GM18907 (cell line): ENCODE data around the gene FARS2.
"Not testable (repeated sequence)": the region's sequence is repeated elsewhere in the genome, so short reads cannot be mapped to it uniquely, and the experiment has no call there.

Source experiments
- ATAC-seq: cut with Tn5 transposase; IDR thresholded peaks from one replicate; pipeline ENCODE4 v1.9.1; 2021; ENCODE audit warnings: mild to moderate bottlenecking, moderate library complexity; ENCODE audit not compliant: unreplicated experiment

Gene FARS2

GRCh38 chr6:5563086-5563485 lies 301.8 kb downstream of the FARS2 start:
- ATAC-seq = no peak

DNA sequence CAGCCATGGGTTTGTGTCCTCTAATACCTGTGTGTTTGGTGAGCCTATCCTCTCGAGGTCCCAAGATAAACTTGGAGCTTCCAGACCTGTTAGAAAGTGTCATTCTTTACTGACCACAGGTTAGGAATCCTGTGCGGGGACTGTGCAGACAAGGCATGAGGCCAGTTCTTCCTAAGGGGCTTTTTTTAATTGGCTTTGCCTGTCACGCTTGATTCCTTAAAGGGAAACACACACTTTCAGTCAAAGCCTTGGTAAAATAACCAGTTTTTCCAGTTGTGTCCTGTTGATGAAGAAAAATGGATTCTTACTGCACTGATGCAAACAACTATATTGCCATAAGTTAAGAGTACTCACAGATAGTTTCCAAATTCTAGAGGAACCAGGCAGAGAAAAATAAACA lies 303.4 kb downstream of the FARS2 start:
- not testable (repeated sequence) for ATAC-seq

- ATAC-seq = no peak
Measured at GRCh38 chr6:5565971-5566370, 304.7 kb downstream of the FARS2 start.

DNA sequence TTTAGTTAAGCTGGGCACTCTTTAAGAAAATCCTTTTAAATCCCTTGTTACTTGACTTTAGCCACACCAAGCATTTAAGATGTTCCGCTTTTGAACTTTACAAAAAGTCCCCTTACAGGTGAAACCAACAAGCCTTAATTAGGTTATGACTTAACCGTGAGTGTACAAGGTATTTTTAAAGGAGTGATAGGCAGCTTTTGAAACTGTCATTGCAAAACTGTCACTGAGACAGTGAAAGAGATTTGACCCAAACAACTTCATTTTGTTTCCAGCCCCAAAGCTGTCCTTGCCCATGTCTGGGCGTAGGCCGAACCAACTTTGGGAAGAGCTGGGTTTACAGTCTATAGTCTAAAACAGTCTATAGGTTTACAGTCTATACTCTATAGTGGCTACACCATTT lies 305.4 kb downstream of the FARS2 start:
- no peak for ATAC-seq

DNA sequence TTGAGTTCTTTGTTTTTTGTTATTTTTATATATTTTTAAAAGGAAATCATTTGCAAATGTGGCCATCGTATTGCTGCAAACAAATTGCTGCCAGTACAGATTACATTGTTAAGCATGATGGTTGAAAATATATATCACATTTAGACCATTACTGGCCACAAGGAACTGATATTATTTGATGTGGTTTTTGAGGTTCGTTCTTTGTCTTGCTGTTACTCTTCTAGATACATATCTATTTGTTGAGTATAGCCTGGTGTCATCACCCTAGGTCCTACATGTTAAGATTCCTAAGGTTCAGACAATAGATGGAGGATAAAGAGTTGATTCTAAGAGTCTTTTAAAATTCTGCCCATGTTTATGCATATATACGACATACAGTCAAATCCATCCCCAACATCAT lies 306.0 kb downstream of the FARS2 start:
- ATAC-seq = no peak

DNA sequence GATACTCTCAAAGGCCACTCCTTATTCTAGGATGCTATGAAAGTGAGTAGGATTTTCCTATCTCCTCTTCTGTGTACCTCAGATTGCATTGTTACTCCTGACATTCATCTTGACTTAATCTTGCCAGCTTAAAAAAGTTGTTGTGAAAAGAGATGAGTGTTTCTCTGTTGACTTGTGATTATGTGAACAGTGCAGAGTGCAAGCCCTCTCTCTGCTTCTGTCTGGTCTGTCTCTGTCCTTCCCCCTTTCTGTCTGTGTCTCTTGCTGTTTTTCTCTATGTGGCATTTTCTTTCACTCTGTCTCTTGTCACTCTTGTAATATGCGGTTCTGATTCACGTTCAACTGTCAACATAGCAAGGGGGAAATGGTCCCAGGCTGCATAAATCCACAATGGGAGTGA lies 306.6 kb downstream of the FARS2 start:
- ATAC-seq = no peak

DNA sequence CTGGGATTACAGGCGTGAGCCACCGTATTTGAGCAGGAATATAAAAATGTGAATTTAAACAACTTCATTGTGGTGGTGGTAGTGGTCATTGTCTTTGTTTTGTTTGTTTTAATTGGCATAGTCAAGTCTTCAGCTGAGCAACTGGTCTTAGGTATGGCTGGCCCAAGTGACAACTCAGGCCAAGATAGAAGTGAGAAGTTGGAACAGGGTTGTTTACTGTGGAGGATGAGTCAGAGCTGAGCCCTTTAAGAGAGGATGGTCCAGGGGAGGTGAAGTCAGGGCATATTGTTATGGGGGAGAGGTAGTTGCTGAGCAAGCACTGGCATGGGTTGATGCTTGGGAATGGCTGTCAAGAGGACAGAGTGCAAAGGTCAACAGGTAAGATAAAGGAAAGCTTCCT lies 308.2 kb downstream of the FARS2 start:
- ATAC-seq = no peak

- ATAC-seq = no peak
Measured at GRCh38 chr6:5570641-5571040, 309.3 kb downstream of the FARS2 start.

DNA sequence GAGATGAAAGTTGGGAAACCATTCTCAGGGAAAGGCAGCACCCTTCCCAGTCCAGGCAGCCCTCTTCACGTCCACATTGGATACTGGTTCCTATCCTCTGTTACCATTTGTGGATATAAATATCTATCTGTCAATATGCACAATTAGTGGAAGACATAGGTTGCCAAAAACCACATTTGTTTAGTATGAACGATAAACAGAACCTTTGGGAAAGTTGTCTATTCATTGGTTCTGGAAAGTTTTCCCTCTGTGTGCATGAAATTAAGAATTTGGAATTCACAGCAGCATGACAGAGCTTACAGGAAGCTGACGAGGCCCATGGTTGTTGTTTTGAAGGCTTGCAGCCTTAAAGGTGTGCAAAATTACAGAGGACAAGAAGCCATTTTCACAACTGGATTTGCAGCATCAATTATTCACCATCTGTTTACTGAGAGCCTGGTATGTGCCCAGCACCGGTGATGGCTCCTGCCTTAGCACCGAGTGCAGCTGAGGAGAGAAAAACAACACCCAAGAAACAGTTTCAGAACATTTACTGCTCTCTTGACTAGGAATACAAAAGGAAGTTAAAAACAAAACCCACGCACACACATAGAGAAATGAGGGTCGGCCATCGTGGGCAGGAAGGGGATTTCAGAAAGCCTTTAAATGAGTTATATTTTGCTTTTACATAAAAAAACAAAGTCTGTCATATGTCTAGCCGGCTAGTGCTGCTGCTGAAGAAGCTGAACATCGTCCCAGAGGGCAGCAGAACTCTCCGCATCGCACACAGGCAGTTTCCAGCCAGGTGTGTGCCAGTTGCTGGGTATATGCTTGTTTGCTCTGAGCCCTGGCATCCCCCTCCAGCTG lies 319.6 kb downstream of the FARS2 start:
- no peak for ATAC-seq

DNA sequence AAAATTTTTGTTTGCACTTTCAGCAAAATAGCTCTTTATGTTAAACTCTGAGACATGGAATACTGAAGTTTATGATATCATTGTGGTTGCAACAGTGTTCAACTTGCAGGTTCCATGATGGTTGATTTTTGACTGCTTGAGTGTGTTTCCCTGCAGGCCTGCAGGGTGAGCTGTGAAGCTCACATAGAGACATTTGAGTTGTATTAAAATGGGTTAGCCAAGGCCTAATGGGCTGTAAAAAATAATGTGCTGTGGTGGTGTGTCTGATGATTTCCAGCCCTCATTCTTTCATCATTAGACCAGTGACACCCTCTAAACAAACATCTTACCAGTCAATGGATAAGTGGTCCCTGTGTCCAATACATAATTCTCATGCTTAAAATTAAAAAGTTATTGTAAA lies 321.4 kb downstream of the FARS2 start:
- no peak for ATAC-seq

DNA sequence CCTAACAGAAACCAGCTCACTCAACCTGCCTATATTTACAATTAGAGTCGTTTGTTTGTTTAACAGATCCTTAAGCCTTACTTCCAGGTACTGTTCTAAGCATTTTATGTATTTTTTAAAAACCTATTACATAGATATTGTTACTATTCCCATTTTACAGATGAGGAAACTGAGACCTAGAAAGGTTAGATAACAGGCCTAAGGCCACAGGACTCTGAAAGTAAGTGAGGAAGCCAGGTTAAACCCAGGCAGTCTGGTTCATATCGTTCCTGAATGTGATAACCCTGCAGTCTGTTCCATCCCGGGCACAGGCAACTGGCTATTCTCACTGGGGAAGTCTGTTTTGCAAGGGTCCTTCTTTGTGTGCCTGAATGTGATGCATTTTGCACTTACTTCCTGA lies 322.2 kb downstream of the FARS2 start:
- ATAC-seq = no peak

DNA sequence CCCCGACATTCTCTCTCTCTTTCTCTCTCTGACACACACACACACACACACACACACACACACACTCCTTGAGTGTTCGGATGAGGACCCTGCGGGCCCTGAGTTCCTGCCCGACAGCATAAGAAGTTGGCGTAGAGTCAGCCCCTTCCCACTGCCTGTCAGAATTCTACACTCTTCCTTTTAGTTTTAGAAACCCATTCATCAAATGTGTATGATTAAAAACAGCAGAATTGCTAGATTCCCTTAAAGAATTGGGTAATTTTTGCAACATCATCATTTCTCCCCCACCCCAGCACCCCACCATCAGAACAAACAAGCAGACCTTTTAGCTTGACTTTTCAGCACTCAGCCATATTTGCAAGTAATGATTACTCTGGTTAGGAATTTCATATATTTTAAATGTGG lies 322.8 kb downstream of the FARS2 start:
- ATAC-seq = no peak

DNA sequence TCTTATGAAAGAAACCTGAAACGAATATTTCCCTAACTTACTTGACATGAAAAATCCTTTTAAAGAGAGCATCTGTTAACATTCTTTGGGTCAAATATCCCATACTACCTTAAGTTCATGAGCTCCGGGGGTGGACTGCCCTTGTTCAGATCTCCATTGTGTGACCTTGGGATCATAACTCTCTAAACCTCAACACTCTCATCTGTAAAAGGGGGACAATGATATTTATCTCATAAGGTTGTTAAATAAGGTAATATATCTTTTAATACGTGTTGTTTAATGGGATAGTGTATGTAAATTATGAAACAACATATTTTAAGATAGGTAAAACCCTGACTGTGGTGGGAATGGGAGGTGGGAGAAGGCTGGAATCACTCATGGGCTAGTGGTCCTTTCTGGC lies 326.3 kb downstream of the FARS2 start:
- no peak for ATAC-seq

DNA sequence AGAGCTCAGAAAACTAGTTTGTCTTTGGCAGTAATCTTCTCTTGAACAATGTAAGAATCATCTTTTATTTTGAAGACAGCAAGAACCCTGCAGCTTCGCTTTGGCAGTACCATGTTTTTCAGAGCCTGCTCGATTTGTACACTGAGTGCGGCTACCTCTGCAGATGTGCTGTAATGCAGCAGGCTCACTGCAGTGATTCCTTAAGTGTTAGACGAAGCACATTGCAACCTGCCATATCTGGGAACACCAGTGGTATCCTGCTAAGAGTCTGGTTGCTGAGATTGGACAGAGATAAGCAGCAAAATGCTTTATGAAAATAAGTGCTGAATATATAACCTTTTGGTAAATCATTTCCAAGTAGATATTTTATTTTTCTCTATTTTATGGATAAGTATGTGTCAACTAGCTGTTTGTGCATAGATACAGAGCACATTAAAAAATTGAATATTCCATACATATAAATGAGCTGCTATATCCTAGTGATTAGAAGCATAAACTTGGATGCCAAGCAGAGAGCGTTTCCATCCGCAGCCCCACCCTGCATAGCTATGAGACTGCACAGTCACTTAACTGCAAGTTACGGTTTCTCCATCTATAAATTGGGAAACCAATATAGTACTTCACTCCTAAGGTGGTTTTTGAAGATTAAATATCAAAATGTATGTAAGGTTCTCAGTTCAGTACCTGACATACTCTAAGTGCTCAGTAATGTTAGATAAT lies 328.3 kb downstream of the FARS2 start:
- no peak for ATAC-seq

GRCh38 chr6:5590187-5590586 lies 328.9 kb downstream of the FARS2 start:
- ATAC-seq = no peak

- no peak for ATAC-seq
Measured at GRCh38 chr6:5592886-5593519, 331.7 kb downstream of the FARS2 start.

DNA sequence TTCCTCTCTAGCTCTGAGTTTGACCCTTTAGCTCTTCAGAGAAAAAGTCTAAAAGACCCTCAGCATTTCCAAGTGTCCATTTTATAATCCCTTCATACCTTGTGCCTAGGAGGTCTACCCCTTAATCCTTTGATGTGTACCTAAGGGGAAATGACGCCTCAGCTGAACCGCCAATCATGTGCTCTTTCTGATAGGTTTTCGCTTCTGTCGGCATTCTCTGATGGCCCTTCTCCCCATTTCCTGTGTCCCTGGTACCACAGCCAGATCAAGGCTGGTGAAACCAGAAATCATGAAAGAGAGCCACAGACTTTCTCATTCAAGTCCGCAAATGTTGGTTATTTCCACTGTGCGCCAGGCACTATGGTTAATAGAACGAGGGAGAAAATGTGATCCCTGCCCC lies 333.9 kb downstream of the FARS2 start:
- ATAC-seq = no peak

GRCh38 chr6:5597413-5597812 lies 336.1 kb downstream of the FARS2 start:
- ATAC-seq = no peak

DNA sequence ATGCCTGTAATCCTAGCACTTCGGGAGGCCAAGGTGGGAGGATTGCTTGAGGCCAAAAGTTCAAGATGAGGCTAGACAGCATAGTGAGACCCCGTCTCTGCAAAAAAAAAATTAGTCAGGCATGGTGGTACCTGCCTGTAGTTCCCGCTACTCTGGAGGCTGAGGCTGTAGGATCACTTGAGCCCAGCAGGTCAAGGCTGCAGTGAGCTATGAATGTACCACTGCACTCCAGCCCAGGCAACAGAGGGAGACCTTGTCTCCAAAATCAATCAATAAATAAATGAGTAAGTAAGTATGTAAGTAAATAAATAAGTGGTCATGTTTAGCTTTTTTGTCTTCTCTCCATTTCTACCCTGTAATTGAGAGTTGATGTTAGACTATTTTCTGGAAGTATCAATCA lies 336.8 kb downstream of the FARS2 start:
- no peak for ATAC-seq

DNA sequence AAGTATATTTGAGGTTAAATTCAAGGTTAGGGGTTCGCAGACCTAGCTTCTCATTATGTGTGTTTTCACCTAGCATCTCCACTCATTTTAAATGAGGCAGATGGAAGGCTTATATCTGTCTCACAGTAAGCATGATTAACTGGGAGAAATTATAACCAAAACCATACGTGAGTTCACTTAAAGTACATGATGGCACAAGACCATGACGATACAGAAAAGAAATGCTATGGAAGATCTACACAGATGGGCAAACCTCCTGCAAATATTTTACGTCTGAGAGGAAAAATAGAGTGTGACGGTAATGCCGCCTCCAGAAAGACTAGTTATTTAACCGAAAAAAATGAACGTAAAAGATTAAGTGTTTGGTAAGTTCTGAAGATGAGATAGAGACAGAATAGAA lies 337.8 kb downstream of the FARS2 start:
- no peak for ATAC-seq

DNA sequence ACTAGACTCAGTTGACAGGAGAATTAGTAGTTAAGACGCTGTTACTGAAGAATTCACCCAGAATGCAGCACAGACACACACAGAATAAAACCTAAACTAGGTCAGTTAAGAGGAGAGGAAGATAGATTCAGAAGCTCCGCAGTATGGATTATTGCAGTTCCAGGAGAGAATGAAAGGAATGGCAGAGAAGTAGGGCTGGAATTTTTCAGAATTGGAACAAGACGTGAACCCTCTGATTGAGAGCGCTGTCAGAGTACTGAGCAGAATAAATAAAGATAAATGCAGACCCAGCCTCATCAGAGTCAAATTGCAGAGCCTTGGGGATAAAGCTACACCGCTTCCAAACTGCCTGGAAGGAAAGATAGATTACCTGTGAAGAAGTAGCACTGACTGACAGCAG lies 344.6 kb downstream of the FARS2 start:
- no peak for ATAC-seq

GRCh38 chr6:5606546-5606945 lies 345.2 kb downstream of the FARS2 start:
- no peak for ATAC-seq
